ENCODE measurements around the gene EFCAB10.
"Not testable (repeated sequence)": the region's sequence is repeated elsewhere in the genome, so short reads cannot be mapped to it uniquely, and the experiment has no call there.

Gene EFCAB10

DNA sequence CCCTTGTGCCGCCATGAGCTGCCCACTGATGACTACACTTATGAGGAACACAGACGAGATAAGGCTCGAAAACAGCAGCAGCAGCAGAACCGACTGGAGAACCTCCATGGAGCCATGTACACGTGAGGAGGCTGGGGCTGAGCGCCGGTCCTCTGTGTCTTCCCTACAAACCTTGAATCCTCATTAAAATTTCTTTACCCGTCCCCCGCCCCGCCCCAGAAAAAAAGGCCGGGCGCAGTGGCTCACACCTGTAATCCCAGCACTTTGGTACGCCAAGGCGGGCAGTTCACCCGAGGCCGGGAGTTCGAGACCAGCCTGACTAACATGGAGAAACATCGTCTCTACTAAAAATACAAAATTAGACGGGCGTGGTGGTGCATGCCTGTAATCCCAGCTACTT is 50.7 kb downstream of the EFCAB10 start:
- DNase-seq (ENCODE audit: low read depth): no peak

DNA sequence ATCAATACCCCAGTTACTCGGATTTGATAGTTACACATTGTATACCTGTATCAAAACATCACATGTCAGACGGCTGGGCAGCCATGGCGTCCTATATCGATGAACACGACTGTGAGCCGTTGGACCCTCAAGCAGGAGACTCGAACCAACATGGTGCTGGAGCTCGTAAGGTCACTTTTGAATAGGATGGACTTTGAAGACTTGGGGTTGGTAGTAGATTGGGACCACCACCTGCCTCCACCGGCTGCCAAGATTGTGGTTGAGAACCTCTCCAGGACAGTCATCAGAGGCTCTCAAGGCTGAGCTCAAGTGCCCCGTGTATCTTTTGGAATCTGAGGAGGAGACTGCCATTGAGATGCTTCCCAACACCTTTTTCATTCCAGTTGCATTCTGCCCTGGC is 51.2 kb downstream of the EFCAB10 start:
- no peak for DNase-seq (ENCODE audit: low read depth)

DNA sequence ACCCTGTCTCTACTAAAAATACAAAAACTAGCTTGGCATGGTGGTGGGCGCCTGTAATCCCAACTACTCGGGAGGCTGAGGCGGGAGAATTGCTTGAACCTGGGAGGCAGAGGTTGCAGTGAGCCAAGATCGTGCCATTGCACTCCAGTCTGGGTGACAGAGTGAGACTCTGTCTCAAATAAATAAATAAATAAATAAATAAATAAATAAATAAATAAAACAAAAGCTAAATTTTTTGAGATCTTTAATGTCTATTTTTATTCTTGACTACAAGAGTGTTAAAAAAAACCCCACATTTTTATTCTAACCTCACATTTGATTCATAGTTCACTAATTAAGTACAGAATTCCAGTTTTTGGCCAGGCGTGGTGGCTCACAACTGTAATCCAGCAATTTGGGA is 53.6 kb downstream of the EFCAB10 start:
- DNase-seq (ENCODE audit: low read depth): not testable (repeated sequence)

DNA sequence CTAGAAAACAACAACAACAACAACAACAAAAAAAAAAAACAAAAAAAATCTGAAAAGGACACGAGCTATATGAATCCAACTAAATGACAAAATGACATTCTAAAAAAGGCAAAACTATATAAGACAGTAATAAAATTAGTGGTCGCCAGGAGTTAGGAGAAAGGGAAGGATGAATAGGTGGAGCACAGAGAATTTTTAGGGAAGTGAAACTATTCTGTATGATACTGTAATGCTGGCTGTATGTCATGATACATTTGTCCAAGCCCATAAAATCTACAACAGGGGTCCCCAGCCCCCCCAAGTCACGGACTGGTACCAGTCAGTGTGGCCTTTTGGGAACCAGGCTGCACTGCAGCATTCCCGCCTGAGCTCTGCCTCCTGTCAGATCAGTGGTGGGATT is 56.5 kb downstream of the EFCAB10 start:
- DNase-seq (ENCODE audit: low read depth): no peak

GRCh38 chr7:105524423-105524822 is 56.9 kb downstream of the EFCAB10 start:
- DNase-seq (ENCODE audit: low read depth): not testable (repeated sequence)

- DNase-seq (ENCODE audit: low read depth): peak; percentile 83
Observed at GRCh38 chr7:105521717-105522463, 59.4 kb downstream of the EFCAB10 start, which contains the start of gene PUS7. TSS of gene PUS7 (minus strand) at chr7:105522271. CDS start at chr7:105508512, 13,759 bp downstream.

DNA sequence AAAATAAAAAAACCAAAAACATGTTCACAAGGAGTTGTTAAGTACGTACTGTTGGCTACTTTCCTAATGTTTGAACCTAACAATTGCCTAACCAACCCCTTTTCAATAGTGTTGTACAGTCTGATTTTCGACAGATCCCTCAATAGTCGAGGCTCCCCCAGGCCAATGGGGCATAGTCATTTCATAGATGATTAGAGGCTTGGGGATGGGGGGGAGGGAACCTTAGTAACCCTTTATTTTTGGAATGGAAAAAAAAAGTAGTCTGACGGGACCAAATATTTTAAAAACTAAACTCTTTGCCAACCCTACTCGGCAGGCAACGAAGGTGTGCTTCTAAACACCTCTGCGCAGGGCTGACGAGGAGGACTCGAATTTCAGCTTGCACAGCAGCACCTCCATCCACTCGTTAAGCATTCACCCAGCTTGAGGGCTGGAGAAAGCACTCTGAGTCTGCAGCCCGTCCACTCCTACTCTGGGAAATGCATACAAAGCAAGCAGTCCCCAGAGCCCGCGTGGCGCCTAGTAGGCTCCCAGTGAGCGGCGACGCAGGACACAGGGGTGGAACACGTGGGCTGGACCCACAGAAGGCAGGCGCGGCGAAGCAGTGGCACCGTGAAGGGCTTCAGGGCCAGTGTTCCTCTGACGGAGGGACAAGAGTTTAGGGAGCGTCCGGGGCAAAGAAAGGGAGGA is 60.1 kb downstream of the EFCAB10 start:
- DNase-seq (ENCODE audit: low read depth): no peak

DNA sequence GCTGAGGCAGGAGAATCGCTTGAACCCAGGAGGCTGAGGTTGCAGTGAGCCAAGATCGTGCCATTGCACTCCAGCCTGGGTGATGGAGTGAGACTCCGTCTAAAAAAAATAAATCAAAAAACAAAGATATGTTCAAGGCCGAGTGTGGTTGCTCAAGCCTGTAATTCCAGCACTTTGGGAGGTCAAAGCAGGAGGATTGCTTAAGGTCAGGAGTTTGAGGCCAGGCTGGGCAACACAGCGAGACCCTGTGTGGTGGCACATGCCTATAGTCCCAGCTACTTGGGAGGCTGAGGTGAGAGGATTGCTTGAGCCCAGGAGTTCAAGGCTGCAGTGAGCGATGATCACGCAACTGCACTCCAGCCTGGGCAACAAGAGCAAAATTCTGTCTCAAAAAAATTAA is 60.7 kb downstream of the EFCAB10 start:
- not testable (repeated sequence) for DNase-seq (ENCODE audit: low read depth)

- no peak for DNase-seq (ENCODE audit: low read depth)
Observed at GRCh38 chr7:105519353-105519752, 61.9 kb downstream of the EFCAB10 start.

DNA sequence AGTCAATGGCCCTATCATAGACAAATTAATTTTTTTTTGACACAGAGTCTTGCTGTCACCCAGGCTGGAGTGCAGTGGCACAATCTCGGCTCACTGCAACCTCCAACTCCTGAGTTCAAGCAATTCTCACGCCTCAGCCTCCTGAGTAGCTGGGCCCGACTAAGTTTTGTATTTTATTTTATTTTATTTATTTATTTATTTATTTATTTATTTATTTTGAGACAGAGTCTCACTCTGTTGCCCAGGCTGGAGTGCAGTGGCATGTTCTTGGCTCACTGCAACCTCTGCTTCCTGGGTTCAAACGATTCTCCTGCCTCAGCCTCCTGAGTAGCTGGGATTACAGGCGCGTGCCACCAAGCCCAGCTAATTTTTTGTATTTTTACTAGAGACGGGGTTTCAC is 65.7 kb downstream of the EFCAB10 start:
- DNase-seq (ENCODE audit: low read depth): not testable (repeated sequence)
